T follicular helper cell (primary cell): ENCODE data around the gene AFTPH.
A peak's percentile ranks its signal among the peaks of the same experiment; 100 is the strongest.

Experiments
- DNase-seq: peaks from one replicate; pipeline ENCODE4 v3.0.0-alpha.2; 2020; ENCODE audit warnings: low read depth
- total RNA-seq, 2 experiments: gene quantifications; one replicate each; lab custom pipeline; 2026; lab: John Stamatoyannopoulos, UW

AFTPH gene, protein sequence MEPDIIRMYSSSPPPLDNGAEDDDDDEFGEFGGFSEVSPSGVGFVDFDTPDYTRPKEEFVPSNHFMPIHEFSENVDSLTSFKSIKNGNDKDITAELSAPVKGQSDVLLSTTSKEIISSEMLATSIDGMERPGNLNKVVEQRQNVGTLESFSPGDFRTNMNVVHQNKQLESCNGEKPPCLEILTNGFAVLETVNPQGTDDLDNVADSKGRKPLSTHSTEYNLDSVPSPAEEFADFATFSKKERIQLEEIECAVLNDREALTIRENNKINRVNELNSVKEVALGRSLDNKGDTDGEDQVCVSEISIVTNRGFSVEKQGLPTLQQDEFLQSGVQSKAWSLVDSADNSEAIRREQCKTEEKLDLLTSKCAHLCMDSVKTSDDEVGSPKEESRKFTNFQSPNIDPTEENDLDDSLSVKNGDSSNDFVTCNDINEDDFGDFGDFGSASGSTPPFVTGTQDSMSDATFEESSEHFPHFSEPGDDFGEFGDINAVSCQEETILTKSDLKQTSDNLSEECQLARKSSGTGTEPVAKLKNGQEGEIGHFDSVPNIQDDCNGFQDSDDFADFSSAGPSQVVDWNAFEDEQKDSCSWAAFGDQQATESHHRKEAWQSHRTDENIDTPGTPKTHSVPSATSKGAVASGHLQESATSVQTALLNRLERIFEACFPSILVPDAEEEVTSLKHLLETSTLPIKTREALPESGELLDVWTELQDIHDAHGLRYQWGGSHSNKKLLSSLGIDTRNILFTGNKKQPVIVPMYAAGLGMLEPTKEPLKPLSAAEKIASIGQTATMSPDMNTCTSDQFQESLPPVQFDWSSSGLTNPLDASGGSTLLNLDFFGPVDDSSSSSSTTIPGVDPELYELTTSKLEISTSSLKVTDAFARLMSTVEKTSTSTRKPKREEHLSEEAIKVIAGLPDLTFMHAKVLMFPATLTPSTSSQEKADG
- total RNA-seq = 148 to 160 reads per million in 2 experiments

DNA sequence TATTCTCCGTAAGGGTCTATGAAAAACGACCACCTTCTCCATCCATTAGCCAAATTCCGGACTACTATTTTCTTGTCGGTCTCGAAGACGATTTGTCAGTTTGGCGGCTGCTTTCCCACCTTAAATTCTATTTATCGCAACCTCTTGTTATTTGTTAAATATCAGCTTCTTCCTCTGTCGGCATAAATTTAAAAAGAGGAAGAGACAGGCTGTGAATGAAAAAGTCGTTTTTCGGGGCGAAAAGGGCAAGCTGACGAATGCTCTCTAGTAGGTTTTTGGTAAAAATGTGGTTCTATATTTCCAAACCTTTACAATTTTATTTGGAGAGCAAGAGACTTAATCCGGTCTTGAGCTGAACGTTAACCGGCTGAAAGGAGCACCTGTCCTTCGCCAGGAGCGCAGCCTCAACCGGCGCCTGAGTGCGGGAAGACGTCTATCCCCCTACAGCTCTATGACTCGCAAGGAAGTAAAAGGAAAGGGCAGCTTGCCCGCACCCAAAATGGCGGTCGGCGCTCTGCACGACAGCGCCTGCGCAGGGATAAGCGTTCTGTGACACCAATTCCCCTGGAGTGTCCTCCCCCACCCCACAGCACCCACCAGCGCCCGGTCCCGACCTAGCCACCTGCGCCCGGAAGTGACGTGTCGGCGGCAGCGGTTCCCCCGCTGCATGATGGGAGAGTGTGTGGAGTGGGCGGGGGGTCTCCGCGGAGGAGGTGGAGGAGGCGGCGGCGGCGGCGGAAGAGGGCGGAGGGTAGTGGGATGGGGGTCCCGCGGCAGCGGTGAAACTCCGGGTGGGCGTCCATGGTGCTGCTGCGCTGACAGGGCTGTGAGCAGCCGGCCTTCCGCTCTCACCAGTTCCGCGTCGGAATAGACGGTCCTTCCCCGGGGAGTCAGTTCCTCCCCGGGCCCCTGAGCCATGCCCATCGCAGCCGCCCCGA, at the start of gene AFTPH:
AFTPH (plus strand) TSS at position 663 of the 938 bp plus-strand sequence. CDS start 27,147 bp downstream, outside the sequence.
- peak; percentile 100 for DNase-seq

- no peak for DNase-seq
Observed at GRCh38 chr2:64474636-64475035, 49.5 kb upstream of the AFTPH start.

DNA sequence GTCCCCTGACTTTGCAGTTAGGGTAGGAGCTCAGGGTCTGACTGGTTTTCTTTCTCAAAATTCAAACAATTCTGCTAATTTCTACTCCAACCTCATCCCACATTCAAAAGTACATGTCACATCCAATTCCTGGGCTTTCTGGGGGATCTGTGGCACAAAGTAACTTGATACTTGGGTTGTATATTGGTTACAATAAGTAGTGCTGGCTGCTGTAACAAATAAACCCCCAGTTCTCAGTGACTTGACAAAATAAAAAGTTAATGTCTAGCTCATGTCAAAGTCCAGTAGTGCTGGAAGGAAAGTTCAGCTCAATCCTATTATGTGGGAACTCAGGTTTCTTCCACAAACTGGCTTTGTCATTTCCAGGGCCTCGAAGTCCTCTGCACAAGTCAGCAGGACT, 47.1 kb upstream of the AFTPH start:
- no peak for DNase-seq

DNA sequence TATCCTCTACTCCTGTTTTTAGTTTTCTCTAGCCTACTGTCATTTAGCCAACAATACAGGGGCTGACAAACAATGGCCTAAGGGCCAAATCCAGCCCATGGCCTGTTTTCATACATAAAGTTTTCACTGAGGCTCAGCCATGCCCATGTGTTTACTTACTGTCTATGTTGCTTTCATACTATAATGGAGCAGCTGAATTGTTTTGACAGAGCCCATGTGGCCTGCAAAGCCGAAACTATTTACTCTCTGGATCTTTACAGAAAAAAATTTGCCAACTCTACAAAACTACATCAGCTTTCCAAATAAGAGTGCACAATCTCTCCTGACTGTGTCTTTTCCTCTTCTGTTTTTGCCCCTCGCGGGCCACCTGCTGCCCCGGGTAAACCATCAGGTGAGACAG, 46.1 kb upstream of the AFTPH start:
- DNase-seq = no peak

DNA sequence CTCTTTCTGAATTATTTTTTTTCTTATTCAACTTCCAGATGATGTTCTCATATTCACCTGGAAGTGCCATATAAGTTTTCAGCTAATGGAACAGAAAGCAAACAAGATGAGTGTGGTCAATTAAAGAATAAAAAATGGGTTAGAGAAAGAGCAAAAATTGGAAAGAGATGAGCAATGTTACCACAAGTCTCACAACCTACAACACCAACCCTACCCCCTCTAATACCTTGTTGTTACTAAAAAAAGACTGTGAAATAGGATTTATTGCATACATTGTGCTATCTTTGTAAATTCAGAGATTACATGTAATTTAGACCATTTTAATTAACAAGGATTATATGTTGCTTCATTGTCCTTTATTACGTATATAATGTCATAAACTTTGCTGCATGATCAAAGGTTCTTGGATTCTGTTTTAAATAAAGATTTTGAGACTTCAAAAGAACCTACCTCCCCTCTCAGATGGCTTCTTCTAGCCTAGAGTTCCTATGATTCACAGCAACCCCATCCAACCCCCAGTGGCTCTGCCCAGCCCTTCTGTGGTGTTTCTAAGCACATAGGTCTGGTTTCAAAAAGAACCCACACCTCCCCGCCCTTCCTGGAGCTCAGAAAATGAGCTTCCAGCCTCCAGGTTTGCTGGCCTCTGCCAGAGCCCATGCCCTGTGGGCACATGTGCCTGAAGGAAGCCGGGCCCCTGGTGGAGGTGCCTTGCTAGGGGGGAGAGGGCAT, 45.5 kb upstream of the AFTPH start:
- no peak for DNase-seq

DNA sequence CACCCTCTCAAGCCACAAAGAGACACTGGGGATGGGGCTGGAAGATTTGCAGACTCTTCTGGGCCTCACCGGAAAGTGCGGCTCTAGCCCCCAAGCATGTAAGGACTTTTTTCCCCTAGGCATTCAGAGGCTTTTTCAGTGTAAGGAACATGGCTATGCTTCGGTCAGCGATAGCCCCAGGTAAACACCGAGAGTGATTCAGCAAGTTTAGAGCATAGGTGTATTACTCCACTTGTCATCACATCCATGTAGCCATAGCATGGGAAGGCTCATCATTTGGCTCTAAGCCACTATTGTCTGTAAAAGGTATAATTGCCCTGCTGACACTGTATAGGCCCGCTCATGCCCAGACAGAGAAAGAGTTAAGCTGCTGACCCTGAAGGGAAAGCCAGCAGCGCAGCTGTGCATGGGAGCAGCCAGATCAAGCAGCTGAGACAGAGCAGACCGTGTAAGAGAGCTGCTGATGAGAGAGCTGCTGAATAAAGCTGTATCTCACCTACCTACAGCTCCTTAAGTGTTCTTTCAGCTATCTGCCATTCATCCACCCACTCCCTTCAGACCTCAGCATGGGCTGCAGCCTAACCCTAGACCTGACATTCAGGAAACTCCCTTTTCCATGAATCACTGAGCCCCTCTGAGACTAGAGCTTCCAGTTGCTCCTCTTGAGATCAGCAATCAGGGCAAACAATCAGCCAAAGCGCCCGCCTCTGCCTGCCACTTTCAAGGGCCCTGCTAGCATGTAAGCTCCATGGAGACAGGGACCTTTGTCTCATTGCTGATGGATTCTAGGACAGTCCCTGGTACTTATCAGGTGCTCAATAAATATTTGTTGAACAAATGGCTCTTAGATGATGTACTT, 44.6 kb upstream of the AFTPH start:
- no peak for DNase-seq

DNA sequence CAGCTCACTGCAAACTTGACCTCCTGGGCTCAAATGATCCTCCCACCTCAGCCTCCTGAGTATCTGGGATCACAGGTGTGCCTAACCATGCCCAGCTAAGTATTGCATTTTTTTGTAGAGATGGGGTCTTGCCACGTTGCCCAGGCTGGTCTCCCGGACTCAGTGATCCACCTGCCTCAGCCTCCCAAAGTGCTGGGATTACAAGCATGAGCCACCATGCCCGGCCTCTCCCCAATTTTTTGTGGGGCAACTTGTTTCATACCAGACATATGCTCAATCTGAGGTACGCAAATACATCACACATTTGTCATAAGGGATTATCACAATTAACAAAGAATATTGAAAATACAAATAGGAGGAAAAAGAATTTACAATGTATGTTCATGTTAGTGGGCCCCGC, 42.5 kb upstream of the AFTPH start:
- no peak for DNase-seq

DNA sequence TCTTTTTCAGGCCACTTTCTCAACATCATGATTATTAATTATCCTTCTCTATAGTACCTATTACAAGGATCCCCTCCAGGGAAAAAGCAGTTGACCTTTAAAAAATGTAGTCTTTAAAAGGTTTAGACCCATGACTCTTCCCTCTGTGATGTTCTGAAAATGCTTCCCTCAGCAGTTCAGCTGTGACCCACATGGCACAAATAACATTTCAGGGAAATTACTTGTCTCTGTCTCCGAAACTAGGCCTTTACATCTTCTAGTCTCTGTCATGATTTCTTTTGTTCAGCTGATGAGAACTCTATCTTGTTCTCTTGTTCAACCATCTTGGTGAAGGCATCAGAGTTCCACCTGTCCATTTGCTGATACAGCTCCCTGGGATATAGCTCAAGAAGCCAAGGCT, 41.9 kb upstream of the AFTPH start:
- no peak for DNase-seq

- no peak for DNase-seq
Observed at GRCh38 chr2:64482765-64483504, 41.2 kb upstream of the AFTPH start.

DNA sequence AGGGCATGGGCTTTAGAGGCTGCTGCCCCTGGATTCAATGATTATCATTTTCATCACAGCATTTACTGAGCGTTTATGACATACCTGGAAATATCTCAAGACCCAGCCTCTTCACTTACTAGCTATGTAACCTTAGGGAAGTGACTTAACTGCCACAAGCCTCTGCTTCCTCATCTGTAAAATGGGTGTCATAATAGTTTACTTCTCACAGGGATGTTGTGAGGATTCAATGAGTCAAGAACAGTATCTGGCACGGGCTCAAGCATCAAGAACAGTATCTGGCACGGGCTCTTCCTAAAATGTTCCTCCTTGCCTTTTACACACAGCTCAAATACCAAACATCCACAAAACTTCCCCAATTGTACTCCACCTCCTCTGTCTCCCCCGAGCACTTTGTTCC, 38.8 kb upstream of the AFTPH start:
- no peak for DNase-seq

DNA sequence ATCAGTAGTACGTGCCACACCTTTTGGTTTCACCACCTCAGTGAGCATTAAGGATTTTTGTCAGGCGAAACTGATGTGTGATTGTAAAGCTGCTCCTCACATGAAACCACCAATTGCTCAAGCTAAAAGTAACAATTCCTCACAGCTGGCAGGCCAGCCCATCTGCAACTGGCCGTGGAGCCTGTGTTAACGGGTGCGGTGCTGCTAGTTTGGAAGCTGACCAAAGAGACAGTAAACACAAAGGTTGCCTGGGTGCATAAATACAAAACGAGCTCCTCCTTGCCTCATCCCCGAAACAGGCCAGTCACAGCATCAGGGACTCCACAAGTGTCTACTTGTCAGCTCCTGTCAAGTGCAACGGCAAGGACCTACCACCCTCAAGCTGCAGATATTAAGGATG, 38.2 kb upstream of the AFTPH start:
- no peak for DNase-seq

GRCh38 chr2:64487256-64488049, 36.7 kb upstream of the AFTPH start:
- DNase-seq = no peak

DNA sequence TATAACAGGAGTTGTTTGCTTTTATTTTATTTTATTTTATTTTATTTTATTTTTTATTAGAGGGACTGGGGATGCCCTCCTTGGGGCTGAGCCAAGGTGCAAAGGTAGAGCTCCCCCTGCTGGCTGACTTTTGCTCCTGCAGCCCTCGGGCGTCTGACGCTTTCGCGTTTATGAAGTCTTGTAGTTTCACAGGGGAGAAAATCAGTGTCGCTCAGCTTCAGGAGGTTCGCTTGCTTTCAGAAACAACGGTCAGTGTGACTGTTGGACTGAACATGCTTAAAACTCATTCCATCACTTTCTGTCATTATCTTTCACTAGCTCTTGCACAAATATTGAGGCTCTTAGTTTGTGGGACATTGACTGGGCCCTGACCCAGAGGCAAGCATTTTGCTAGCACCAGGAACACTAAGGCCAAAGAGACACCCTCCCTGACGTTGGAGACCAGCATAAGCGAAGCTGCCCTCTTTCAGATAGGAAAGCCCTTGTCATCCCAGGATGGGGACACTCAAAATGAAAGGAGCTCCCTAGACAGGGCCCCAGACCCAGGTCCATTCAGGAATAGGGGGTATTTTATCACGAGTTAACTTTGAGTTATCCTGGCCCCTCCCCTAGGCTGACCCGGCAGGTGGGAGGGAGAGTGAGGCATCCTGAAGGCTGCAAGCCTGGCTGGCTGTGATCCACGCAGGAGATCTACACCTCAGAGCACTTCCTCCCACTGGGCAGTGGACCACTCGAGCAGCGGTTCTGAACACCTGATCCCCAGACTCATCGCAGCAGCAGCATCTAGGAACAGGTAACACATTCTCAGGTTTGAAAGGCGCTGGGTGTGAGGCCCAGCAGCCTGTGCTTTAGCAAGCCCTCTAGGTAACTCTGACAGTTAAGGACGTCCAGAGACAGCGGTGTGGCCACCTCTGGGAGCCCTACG, 35.8 kb upstream of the AFTPH start:
- DNase-seq = peak; percentile 60

- DNase-seq = no peak
Observed at GRCh38 chr2:64489081-64489751, 34.9 kb upstream of the AFTPH start.

DNA sequence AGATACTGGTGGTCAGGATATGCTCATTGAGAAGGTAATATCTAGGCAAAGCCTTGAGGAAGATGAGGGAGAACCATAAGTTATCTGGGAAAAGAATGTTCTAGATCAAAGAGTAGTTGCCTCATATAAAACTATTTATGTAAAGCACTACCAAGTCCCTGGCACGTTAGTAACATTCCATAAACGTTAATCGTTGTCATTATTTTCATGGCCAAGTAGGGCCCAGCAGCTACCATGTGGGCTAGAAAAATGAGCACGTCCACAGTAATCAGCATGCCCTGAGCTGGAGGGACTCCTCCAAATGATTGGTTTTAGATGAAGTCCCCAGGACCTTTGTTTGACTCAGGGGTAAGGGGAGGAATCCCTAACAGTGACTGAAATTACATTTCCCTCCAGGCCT, 32.7 kb upstream of the AFTPH start:
- DNase-seq = no peak

GRCh38 chr2:64492272-64492671, 31.9 kb upstream of the AFTPH start:
- DNase-seq = no peak

DNA sequence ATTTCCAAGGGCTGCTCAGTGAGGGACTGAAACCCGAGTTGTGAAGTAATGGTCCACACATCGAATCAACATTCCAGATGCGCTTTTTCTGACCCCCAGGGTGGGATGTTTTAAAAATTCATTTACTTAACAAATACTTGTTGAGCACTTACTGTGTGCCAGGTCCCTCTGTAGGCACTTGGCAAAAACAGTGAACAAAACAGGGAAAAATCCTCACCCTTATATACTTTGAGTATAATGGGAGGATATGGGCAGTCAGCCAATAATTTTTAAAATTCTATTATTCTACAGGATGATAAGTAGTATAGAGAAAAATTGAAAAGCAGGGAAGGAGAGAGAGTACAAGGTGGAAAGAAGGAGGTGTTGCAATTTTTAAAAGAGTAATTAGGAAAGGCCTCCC, 31.3 kb upstream of the AFTPH start:
- no peak for DNase-seq
